SK-N-SH (cell line): Measurements from ENCODE around the gene CLSTN2. TPM values are rescaled to one million over a fixed set of nuclear protein-coding genes. Genes with fewer than 3 reads are reported as not detected.

Experiments
- CTCF ChIA-PET: fragments of 300-600, 350-600 bp; formaldehyde crosslinking; extraction: SDS; loops from one replicate; lab custom pipeline; 2021; lab: Yijun Ruan, JAX
- POLR2A ChIA-PET: fragments of 350-600 bp; sonication (Branson Sonifier 250); formaldehyde crosslinking; extraction: SDS; loops from one replicate; lab custom pipeline; 2020; ENCODE audit warnings: antibody characterized with exemption, inconsistent platforms; lab: Yijun Ruan, JAX
- DNase-seq: peaks from one replicate; pipeline ENCODE4 v3.0.0; 2012
- H2AFZ ChIP-seq: fragments of 200-600 bp; sonication (generic); 2 replicates; pipeline ENCODE4 v1.8.1; 2016; ENCODE audit warnings: antibody characterized with exemption, mild to moderate bottlenecking, low read depth
- H3F3A ChIP-seq: fragments of 200-600 bp; sonication (generic); replicated peaks from 2 replicates; pipeline ENCODE3; 2016; ENCODE audit warnings: antibody characterized with exemption, mild to moderate bottlenecking; ENCODE audit not compliant: insufficient read depth
- H3K27ac ChIP-seq, 2 experiments: fragments of 200-500 bp in 1 of 2; fragments of 200-600 bp in 1 of 2; sonication (Bioruptor generic) in 1 of 2; sonication (generic), shearing (Covaris generic) in 1 of 2; 2 replicates each; pipeline versions ENCODE4 v1.5.1 to v1.6.1; 2014 to 2016; ENCODE audit warnings: low read depth in 2 of 2, inconsistent platforms in 1 of 2, low read length in 1 of 2, mild to moderate bottlenecking in 1 of 2, mixed read lengths in 1 of 2
- H3K27me3 ChIP-seq: fragments of 200-600 bp; sonication (generic), shearing (Covaris generic); 2 replicates; pipeline ENCODE4 v1.6.1; 2016; ENCODE audit warnings: mixed run types; ENCODE audit not compliant: insufficient read depth
- H3K36me3 ChIP-seq, 2 experiments: fragments of 200-500 bp in 1 of 2; fragments of 200-600 bp in 1 of 2; sonication (Bioruptor generic) in 1 of 2; sonication (generic) in 1 of 2; replicated peaks in 1 of 2; 2 replicates each; pipeline versions ENCODE3 to v1.5.1; 2014 to 2016; ENCODE audit warnings: low read length in 1 of 2, mild to moderate bottlenecking in 1 of 2; ENCODE audit not compliant: insufficient read depth in 2 of 2, control insufficient read depth in 1 of 2
- H3K4me1 ChIP-seq, 2 experiments: fragments of 200-500 bp in 1 of 2; fragments of 200-600 bp in 1 of 2; sonication (Bioruptor generic) in 1 of 2; sonication (generic), shearing (Covaris generic) in 1 of 2; 2 replicates each; pipeline versions ENCODE4 v1.5.1 to v1.6.1; 2014 to 2016; ENCODE audit warnings: low read depth in 1 of 2, low read length in 1 of 2, mixed run types in 1 of 2; ENCODE audit not compliant: insufficient read depth in 2 of 2, control insufficient read depth in 1 of 2
- H3K4me2 ChIP-seq: fragments of 200-600 bp; sonication (generic), shearing (Covaris generic); 2 replicates; pipeline ENCODE4 v1.6.1; 2017; ENCODE audit warnings: mixed run types
- H3K4me3 ChIP-seq, 2 experiments: fragments of 200-500 bp in 1 of 2; fragments of 200-600 bp in 1 of 2; sonication (Bioruptor generic) in 1 of 2; sonication (generic), shearing (Covaris generic) in 1 of 2; 2 replicates each; pipeline versions ENCODE4 v1.5.1 to v1.8.1; 2014 to 2016; ENCODE audit warnings: low read depth in 2 of 2, inconsistent platforms in 1 of 2, low read length in 1 of 2, mild to moderate bottlenecking in 1 of 2, mixed read lengths in 1 of 2, moderate library complexity in 1 of 2
- H3K79me2 ChIP-seq: fragments of 200-600 bp; sonication (generic); 2 replicates; pipeline ENCODE4 v1.8.1; 2017; ENCODE audit warnings: mild to moderate bottlenecking; ENCODE audit not compliant: insufficient read depth
- H3K9ac ChIP-seq: fragments of 200-600 bp; sonication (generic); 2 replicates; pipeline ENCODE4 v1.6.1; 2017; ENCODE audit warnings: mixed run types
- H3K9me2 ChIP-seq: fragments of 200-600 bp; sonication (generic); 2 replicates; pipeline ENCODE4 v1.6.1; 2017; ENCODE audit warnings: mixed run types
- H3K9me3 ChIP-seq: fragments of 200-600 bp; sonication (generic); 2 replicates; pipeline ENCODE4 v1.6.1; 2017; ENCODE audit warnings: mixed run types, mild to moderate bottlenecking, moderate library complexity
- H4K20me1 ChIP-seq: fragments of 200-600 bp; sonication (generic); 2 replicates; pipeline ENCODE4 v1.6.1; 2017; ENCODE audit warnings: mild to moderate bottlenecking, mixed run types; ENCODE audit not compliant: insufficient read depth
- CTCF ChIP-seq: fragments of 200-600 bp; sonication (generic); IDR thresholded peaks from 2 replicates; pipeline ENCODE4 v1.6.1; 2017; ENCODE audit warnings: antibody characterized with exemption, mild to moderate bottlenecking, moderate library complexity
- EZH2phosphoT487 ChIP-seq: fragments of 200-600 bp; sonication (generic); IDR thresholded peaks from 2 replicates; pipeline ENCODE4 v1.6.1; 2017; ENCODE audit warnings: low read depth, mixed run types, mild to moderate bottlenecking, antibody characterized with exemption, moderate library complexity, borderline replicate concordance
- FOSL2 ChIP-seq: IDR thresholded peaks from 2 replicates; pipeline ENCODE4 v1.4.0; 2012; ENCODE audit warnings: low read depth, mild to moderate bottlenecking, moderate library complexity, borderline replicate concordance
- FOXJ3 ChIP-seq: sonication (generic); formaldehyde crosslinking; IDR thresholded peaks from 2 replicates; pipeline ENCODE4 v1.5.1; 2020; ENCODE audit warnings: mild to moderate bottlenecking, missing genetic modification reagents
- JUND ChIP-seq: IDR thresholded peaks from 2 replicates; pipeline ENCODE4 v1.4.0; 2012
- MEF2A ChIP-seq: IDR thresholded peaks from 2 replicates; pipeline ENCODE4 v1.4.0; 2012; ENCODE audit warnings: low read depth, borderline replicate concordance
- MXI1 ChIP-seq: IDR thresholded peaks from 2 replicates; pipeline ENCODE4 v1.6.1; 2012; ENCODE audit warnings: mild to moderate bottlenecking, low read depth, low read length, improper control_type of control experiment
- RAD21 ChIP-seq: IDR thresholded peaks from 2 replicates; pipeline ENCODE4 v1.6.1; 2012; ENCODE audit warnings: mild to moderate bottlenecking, low read length
- RCOR1 ChIP-seq: fragments of 150-350 bp; IDR thresholded peaks from 2 replicates; pipeline ENCODE4 v1.6.1; 2017; ENCODE audit warnings: antibody characterized with exemption, low read length
- RFX5 ChIP-seq: IDR thresholded peaks from 2 replicates; pipeline ENCODE4 v1.6.1; 2012; ENCODE audit warnings: mild to moderate bottlenecking, improper control_type of control experiment, low read length
- SIN3A ChIP-seq: IDR thresholded peaks from 2 replicates; pipeline ENCODE4 v1.6.1; 2012; ENCODE audit warnings: low read depth, mild to moderate bottlenecking, low read length, moderate library complexity, borderline replicate concordance
- SMC3 ChIP-seq: IDR thresholded peaks from 2 replicates; pipeline ENCODE4 v1.6.1; 2012; ENCODE audit warnings: low read depth, low read length, improper control_type of control experiment
- TAF1 ChIP-seq: IDR thresholded peaks from 2 replicates; pipeline ENCODE4 v1.6.1; 2012; ENCODE audit warnings: low read depth, mild to moderate bottlenecking, low read length, moderate library complexity, borderline replicate concordance
- TEAD4 ChIP-seq: IDR thresholded peaks from 2 replicates; pipeline ENCODE4 v1.4.0; 2012; ENCODE audit warnings: mild to moderate bottlenecking, borderline replicate concordance; ENCODE audit not compliant: insufficient read depth
- USF2 ChIP-seq: fragments of 150-350 bp; IDR thresholded peaks from 2 replicates; pipeline ENCODE4 v1.6.1; 2017; ENCODE audit warnings: antibody characterized with exemption, low read length, low read depth, borderline replicate concordance
- polyA plus RNA-seq, 3 experiments: library from polyadenylated mRNA; depleted of rRNA; stranded (reverse); fragments of >200 nt; gene quantifications; 2 replicates each; pipeline ENCODE4 v1.2.3, GENCODE V29; 2012
- TF ChIP-seq, protein P1 (sequence below): IDR thresholded peaks from 2 replicates; pipeline ENCODE4; 2012
- TF ChIP-seq, protein P2 (sequence below): IDR thresholded peaks from 2 replicates; pipeline ENCODE4 v1.6.1; 2012; ENCODE audit warnings: mild to moderate bottlenecking, low read depth, low read length, moderate library complexity

Gene CLSTN2
- polyA plus RNA-seq, 1 of the 3 experiments (the other 2 are of a cell fraction): 0.02 TPM

DNA sequence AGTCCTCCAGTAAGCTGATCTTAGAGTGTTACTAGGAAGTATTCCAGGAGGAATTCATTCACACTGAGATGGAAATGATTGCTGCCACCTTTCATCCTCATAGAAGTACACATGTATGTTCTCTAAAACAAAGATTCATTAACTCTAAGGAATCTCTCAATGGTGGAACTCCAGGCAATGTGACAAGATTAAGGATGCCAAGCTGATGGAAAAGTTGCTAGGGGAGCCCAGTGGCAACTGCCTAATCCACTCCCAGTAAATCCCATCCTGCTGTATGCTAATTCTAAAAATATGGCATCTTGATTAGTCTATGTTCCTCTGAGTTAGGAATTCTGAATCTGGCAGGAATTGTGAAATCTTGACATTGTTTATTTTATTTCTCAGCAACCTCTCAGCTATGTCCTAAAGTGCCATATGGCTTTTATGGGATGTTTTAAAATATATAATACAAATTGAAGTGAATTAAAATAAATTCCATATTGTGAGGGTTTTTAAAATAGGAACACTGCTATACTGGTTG is 532.9 kb downstream of the CLSTN2 start:
- Histone ChIP-seq H3K9me2 (no peaks in the 10 kb centered on the region), H3K27me3 (no peaks in the 10 kb centered on the region), H3K4me2 (no peak overlapping the region), H4K20me1 (no peaks in the 10 kb centered on the region), H3K4me3 (no peak overlapping the region), H3K27ac (no peak overlapping the region), H3K36me3 (no peaks in the 10 kb centered on the region)
- DNase-seq: no peak
- CTCF ChIA-PET: interaction anchor here (0.8 kb wide), 1 partner anchor 37 kb away, joined by 5 read pairs; no protein-coding TSS in a partner anchor
- TF ChIP-seq RFX5 (no peak), SIN3A (no peak), CTCF (no peak), RCOR1 (no peak), JUND (no peak), MEF2A (no peak), FOSL2 (no peak), FOXJ3 (CRISPR knock-in tag) (no peak), TEAD4 (no peak), SMC3 (no peak), TAF1 (no peak), EZH2phosphoT487 (no peak), MXI1 (no peak), USF2 (no peak), RAD21 (no peak)
- TF ChIP-seq, protein P1, sequence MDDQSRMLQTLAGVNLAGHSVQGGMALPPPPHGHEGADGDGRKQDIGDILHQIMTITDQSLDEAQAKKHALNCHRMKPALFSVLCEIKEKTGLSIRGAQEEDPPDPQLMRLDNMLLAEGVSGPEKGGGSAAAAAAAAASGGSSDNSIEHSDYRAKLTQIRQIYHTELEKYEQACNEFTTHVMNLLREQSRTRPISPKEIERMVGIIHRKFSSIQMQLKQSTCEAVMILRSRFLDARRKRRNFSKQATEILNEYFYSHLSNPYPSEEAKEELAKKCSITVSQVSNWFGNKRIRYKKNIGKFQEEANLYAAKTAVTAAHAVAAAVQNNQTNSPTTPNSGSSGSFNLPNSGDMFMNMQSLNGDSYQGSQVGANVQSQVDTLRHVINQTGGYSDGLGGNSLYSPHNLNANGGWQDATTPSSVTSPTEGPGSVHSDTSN: no peak
- TF ChIP-seq, protein P2, sequence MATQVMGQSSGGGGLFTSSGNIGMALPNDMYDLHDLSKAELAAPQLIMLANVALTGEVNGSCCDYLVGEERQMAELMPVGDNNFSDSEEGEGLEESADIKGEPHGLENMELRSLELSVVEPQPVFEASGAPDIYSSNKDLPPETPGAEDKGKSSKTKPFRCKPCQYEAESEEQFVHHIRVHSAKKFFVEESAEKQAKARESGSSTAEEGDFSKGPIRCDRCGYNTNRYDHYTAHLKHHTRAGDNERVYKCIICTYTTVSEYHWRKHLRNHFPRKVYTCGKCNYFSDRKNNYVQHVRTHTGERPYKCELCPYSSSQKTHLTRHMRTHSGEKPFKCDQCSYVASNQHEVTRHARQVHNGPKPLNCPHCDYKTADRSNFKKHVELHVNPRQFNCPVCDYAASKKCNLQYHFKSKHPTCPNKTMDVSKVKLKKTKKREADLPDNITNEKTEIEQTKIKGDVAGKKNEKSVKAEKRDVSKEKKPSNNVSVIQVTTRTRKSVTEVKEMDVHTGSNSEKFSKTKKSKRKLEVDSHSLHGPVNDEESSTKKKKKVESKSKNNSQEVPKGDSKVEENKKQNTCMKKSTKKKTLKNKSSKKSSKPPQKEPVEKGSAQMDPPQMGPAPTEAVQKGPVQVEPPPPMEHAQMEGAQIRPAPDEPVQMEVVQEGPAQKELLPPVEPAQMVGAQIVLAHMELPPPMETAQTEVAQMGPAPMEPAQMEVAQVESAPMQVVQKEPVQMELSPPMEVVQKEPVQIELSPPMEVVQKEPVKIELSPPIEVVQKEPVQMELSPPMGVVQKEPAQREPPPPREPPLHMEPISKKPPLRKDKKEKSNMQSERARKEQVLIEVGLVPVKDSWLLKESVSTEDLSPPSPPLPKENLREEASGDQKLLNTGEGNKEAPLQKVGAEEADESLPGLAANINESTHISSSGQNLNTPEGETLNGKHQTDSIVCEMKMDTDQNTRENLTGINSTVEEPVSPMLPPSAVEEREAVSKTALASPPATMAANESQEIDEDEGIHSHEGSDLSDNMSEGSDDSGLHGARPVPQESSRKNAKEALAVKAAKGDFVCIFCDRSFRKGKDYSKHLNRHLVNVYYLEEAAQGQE: no peak
- TF ChIP-seq, all 33 proteins: peak for 0
- Histone ChIP-seq H3K9me3 (no peaks in the 10 kb centered on the region), H2AFZ (no peak overlapping the region), H3K79me2 (no peaks in the 10 kb centered on the region), H3F3A (no peaks in the 10 kb centered on the region), H3K4me1 (peaks cover 0 to 3% of the 10 kb centered on the region in 2 experiments; a peak in 1 of 4 replicates), H3K9ac (no peak overlapping the region)
- POLR2A ChIA-PET: no interaction called here
